NCI-H2196 (cell line): ENCODE data around the gene ZNF138.
A peak's percentile ranks its signal among the peaks of the same experiment; 100 is the strongest.
"Not testable (repeated sequence)": the region's sequence is repeated elsewhere in the genome, so short reads cannot be mapped to it uniquely, and the experiment has no call there.

Source experiments
- DNase-seq: peaks from one replicate; lab custom pipeline; 2025; ENCODE audit not compliant: unreplicated experiment; lab: John Stamatoyannopoulos, UW

The ZNF138 gene

DNA sequence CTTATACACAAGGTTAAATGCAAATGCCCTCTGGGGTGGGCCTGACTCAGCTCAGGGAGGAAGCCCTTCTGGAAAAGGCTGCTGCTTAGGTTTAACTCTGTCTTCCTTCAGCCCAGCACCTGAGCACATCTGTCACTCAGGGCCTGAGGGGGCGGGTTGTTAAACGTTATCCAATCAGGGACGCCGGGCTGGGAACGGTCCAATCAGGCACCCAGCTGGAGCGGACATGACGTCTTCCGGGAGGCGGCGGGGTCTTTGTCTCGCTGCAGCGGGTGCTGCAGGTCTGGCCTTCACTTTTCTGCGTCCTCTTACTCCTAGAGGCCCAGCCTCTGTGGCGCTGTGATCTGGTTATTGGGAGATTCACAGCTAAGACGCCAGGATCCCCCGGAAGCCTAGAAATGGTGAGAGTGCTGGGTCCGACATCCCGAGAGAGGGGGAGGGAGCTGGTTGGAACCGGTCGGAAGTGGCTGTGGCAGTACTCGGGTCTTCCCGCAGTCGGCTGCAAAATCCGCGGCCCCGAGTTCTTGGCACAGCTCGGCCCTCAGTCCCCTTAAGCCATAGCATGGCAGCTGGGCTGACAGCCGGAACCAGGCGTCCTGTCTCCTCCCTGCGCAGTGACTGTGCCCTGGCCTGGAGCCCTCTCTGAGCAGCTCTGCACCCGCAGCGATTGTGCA, at the start of gene ZNF138:
Gene ZNF138 (plus strand): TSS at position 258 of the 674 bp plus-strand sequence. CDS start 141 bp downstream, at position 399.
- DNase-seq, result peak; percentile 95

DNA sequence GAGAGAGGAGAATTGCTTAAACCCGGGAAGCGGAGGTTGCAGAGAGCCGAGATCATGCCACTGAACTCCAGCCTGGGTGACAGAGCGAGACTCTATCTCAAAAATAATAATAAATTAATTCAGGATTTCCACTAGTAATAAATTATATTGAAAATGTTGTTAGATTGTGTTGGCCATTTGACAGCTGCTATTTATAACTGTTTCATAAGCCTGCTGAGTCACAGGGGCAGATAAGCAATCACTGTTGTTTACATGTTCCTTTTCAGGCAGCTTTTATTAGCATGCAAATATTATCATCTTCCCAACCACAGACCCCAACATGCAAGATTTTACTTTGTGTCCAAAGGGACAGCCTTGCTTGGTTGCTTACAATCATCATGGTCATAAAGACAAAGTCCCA, 49.5 kb upstream of the ZNF138 start:
- DNase-seq, result no peak

DNA sequence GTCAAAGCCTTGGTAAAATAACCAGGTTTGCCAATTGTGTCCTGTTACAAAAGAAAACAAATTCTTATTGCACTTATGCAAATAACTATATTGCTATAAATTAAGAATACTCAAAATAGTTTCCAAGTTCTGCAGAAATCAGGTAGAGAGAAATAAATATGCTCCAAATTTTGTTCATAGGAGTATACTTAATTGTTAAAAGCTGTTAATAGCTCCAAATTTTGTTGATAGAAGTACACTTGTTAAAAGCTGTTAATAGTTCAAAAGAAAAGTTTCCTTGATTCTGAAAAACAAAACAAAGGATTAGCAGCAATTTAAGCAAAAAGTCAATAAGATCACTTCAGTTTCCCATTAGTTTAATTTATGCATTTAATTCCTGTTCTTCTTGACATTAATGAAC, 46.4 kb upstream of the ZNF138 start:
- no peak for DNase-seq

GRCh38 chr7:64753032-64753431, 41.2 kb upstream of the ZNF138 start:
- no peak for DNase-seq

DNA sequence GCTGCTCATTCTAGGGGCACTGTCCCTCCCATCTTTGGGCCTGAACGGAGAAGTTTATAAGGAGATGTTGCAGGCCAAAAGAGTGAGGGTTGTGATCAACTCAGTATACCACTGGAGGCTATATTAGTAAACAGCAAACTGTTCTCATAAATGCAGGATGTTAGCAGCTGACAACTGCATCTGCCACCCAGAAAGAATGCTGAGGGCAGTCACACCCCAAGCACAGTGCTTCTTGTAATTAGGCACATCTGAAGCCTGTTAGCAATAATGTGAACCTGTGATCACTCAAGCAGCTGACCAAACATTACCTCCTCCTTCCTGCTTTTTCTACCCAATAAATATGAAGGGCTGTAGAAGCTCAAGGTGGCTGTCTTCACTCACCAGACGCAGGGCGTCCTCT, 38.4 kb upstream of the ZNF138 start:
- no peak for DNase-seq

DNA sequence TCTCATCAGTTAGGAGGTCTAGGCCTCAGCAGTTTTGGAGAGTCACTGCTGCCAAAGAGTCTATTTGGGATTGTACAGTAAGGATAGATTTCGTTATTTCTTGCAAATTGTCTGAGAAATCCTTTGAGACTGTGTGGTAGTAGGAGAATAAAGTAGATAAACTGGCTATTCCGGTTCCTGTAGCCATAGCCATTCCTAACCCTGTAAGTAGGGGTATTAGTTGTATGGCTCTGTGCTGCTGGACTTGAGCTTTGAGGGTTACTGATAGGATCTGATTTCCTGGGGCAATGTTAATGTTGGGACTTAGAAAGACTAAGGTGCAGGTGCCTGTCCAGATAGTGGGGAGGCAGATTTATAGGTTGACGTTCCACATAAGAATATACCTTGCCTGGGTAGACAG, 36.1 kb upstream of the ZNF138 start:
- DNase-seq, result no peak

GRCh38 chr7:64768824-64769223, 25.4 kb upstream of the ZNF138 start:
- DNase-seq, result no peak

DNA sequence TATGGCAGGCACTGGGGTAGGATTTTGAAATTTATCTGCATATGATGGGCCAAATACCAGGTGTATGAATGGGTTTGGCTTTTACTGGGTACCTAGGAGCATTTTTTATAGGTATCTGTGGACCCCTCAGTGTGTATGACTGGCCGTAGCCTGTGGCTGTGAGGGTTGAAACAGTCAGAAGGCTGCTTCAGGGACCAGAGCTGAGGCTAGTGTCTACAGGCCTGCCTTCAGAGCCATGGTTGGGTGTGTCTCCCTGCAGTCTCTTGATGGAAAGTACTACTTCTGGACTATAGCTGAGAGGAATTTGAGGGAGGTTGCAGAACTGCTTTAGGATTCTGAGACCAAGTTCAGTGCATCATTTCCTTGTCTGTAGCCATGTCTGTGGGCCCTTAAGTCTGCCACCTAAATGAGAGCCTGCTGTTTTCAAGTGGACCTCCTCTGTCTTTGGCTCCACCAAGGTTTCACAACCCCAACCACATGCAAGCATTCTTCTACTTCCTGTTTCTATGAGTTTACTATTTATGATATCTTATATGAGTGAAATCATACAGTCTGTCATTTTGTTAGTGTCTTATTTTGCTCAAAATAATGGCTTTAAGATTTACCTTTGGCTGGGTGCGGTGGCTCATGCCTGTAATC, 19.9 kb upstream of the ZNF138 start:
- DNase-seq, result no peak

- DNase-seq, result no peak
These were observed 18.9 kb upstream of the ZNF138 start for GRCh38 chr7:64775289-64775688.

- not testable (repeated sequence) for DNase-seq
These were observed 9.4 kb upstream of the ZNF138 start for GRCh38 chr7:64784842-64785241.

DNA sequence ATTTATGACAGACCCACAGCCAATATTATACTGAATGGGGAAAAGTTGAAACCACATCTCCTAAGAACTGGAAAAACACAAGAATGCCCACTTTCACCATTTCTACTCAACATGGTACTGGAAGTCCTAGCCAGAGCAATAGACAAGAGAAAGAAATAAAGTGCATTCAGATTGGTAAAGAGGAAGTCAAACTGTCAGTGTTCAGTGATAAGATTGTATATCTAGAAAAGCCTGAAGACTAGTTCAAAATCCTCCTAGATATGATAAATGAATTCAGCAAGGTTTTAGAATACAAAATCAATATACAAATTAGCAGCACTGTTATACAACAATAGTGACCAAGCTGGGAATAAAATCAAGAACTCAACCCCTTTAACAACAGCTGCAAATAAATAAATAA, 6.9 kb upstream of the ZNF138 start:
- DNase-seq, result no peak

GRCh38 chr7:64789241-64789640, 5.0 kb upstream of the ZNF138 start:
- not testable (repeated sequence) for DNase-seq

DNA sequence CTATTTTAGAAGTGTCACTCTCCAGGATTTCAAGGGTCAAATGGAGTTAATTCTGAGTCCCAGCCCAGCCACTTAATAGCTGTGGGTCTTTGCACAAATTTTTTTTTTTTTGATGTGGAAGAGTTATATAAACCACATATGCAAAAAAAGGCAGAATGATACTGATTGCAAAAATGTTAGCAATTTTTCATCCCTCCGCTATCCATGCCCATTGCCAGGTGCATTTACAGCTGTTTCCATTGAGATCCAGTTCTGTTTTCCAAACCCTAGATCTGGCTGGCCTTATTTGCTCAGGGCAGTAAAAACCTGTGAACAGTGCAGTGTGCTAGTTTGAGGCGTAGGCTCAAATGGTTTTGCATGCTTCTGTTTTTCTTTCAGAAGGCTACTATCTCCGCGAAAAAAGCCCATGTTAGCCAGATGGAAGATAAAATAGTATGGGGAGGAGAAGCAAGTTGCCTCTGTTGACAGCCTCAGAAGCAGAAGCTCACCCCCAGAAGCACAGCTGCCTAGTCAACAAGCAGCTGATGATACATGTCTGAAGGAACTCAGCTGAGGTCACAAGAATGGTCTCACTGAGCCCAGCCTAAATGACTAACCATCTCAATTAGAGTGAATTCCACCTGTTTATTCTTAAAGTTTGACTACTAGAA, 997 bp upstream of the ZNF138 start:
- no peak for DNase-seq

DNA sequence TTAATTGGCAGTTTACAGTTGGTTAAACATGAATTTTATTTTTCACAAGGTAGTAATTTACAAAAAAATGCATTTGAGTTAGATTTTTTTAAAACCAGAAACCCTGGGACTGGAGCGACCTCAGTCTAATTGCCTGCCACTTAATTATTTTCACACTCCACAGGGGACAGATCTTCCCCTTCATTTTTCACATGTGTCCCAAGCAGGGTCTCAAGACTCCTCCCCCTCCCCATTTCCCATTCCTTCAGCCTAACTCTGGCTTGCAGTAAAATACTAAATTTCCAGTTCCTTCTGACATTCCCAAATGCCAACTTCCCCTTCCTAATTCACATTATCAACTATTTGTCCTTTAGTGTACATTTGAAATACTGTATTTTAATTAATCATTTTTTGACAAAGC, 948 bp downstream of the ZNF138 start:
- DNase-seq, result no peak

DNA sequence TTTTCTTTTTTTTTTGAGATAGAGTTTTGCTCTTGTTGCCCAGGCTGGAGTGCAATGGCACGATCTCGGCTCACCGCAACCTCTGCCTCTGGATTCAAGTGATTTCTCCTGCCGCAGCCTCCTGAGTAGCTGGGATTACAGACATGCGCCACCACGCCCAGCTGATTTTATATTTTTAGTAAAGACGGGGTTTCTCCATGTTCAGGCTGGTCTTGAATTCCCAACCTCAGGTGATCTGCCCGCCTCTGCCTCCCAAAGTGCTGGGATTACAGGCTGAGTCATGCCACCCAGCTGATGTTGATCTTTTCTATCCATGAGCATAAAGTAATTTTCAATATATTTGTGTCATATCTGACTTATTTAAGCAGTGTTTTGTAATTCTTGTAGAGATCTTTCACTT, 4.9 kb downstream of the ZNF138 start:
- not testable (repeated sequence) for DNase-seq

GRCh38 chr7:64802699-64803098, 8.5 kb downstream of the ZNF138 start:
- DNase-seq, result no peak

GRCh38 chr7:64807731-64808365, 13.6 kb downstream of the ZNF138 start:
- DNase-seq, result no peak

- DNase-seq, result no peak
These were observed 17.5 kb downstream of the ZNF138 start for GRCh38 chr7:64811767-64812166.

DNA sequence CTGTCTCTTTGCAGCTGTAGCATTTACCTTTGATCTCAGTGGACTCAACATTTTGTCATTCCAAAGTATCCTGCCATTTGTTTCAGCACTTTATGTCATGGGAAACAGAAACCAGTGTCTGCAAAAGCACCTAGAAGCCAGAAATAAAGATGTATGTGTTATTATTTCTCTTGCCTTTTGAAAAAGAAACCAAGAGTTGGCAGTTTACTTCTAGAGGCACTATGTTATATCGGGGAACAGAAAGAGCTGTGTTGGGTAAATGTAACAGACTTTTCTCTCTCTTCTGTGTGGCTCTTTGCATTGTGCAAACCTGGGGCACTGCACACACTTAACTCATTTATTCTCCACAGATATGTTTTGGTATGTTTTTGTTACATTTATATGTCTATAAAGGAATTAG, 36.7 kb downstream of the ZNF138 start:
- DNase-seq, result no peak

DNA sequence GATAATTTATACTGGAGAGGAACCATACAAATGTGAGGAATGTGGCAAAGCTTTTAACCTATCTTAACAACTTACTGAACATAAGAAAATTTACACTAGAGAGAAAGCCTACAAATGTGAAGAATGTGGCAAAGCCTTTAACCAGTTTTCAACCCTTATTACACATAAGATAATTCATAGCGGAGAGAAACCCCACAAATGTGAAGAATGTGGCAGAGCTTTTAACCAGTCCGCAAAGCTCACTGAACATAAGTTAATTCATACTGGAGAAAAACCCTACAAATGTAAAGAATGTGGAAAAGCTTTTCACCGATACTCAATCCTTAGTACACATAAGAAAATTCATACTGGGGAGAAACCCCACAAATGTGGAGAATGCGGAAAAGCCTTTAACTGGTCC, 37.9 kb downstream of the ZNF138 start:
- no peak for DNase-seq

DNA sequence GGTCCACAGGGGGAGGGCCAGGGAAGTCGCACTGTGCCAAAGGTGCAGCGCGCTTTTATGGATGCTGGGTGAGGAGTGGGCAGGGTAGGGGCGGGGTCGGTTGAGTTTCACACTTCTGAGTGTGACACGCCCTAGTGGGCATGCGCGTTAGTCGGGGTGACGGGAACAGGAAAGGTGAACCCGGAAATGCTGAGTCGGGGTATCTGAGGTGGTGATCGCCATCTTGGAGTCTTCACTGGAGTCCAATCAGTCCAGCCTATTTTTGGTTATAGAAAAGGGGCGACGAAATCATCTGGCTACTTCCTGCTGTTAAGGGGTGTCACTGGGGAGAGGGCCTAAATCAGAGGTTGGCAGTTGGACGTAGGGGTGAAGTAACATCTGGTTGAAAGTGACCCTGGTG, 40.8 kb downstream of the ZNF138 start:
- no peak for DNase-seq

GRCh38 chr7:64835856-64836255, 41.6 kb downstream of the ZNF138 start:
- not testable (repeated sequence) for DNase-seq
